Measurements from ENCODE around the gene TMPRSS3. TPM values are rescaled to one million over a fixed set of nuclear protein-coding genes. Genes with fewer than 3 reads are reported as not detected.

Gene TMPRSS3
- total RNA-seq, 4 donors from 2014 or later = 0.68 to 1.3 TPM; not detected in 2

GRCh38 chr21:42443181-42443785 is 47.4 kb upstream of the TMPRSS3 start:
- no peaks in the 10 kb centered on the region for H3K36me3 ChIP-seq
- in situ Hi-C loops (cut with MboI; ENCODE audit: low pct_ligation_motif_present in 1 of 4, low pct_unique_long_range_greater_than_20kb in 1 of 4, low sequenced_read_pairs in 3 of 4) (loop anchor here in 3 of 4 donors (10.0 kb wide), 3 partner anchors 58 to 298 kb away; no protein-coding TSS in a partner anchor), intact Hi-C loops (cut with DNase I; ENCODE audit: low total_unique reads) (no loop called here)
- no peak overlapping the region for H3K27ac ChIP-seq
- 90% methylated on average over 15 of the region's 15 CpGs; no CpG with 5 or more reads in 1 of the 2 donors for WGBS, 2 donors (ENCODE audit: low coverage in 1 of 2)
- no peaks in the 10 kb centered on the region for H3K9me3 ChIP-seq
- H3K4me1 ChIP-seq = no peaks in the 10 kb centered on the region
- no peaks in the 10 kb centered on the region for H3K27me3 ChIP-seq
- H3K4me3 ChIP-seq = no peak overlapping the region
- peak; percentile 6 for DNase-seq
- TF ChIP-seq POLR2A (IDR thresholded peaks at IDR 0.05) (no peak), POLR2AphosphoS5 (IDR thresholded peaks at IDR 0.05) (no peak), EP300 (IDR thresholded peaks at IDR 0.05; ENCODE audit: low read depth) (no peak)

- H3K4me1 ChIP-seq = no peaks in the 10 kb centered on the region
- no peaks in the 10 kb centered on the region for H3K9me3 ChIP-seq
- in situ Hi-C loops (cut with MboI; ENCODE audit: low pct_ligation_motif_present in 1 of 4, low pct_unique_long_range_greater_than_20kb in 1 of 4, low sequenced_read_pairs in 3 of 4) = loop anchor here in 3 of 4 donors (10.0 kb wide), 3 partner anchors 57 to 297 kb away; no protein-coding TSS in a partner anchor
- no peaks in the 10 kb centered on the region for H3K27me3 ChIP-seq
- TF ChIP-seq EP300 (IDR thresholded peaks at IDR 0.05; ENCODE audit: low read depth) = no peak
- 29 to 90% methylated on average over 1 to 6 of the region's 6 CpGs for WGBS, 2 donors (ENCODE audit: low coverage in 1 of 2)
- no peak overlapping the region for H3K27ac ChIP-seq
- intact Hi-C loops (cut with DNase I; ENCODE audit: low total_unique reads) = no loop called here
- DNase-seq = peak; percentile 1
- H3K36me3 ChIP-seq = no peaks in the 10 kb centered on the region
- no peak overlapping the region for H3K4me3 ChIP-seq
Observed at GRCh38 chr21:42441963-42442362, 46.1 kb upstream of the TMPRSS3 start.

- in situ Hi-C loops (cut with MboI; ENCODE audit: low pct_ligation_motif_present in 1 of 4, low pct_unique_long_range_greater_than_20kb in 1 of 4, low sequenced_read_pairs in 3 of 4) = loop anchor here in 3 of 4 donors (10.0 kb wide), 3 partner anchors 55 to 295 kb away; no protein-coding TSS in a partner anchor
- Histone ChIP-seq H3K4me3 (no peak overlapping the region), H3K27ac (no peak overlapping the region), H3K4me1 (no peaks in the 10 kb centered on the region), H3K9me3 (no peaks in the 10 kb centered on the region), H3K36me3 (no peaks in the 10 kb centered on the region), H3K27me3 (no peaks in the 10 kb centered on the region)
- 83 to 100% methylated on average over 1 to 12 of the region's 12 CpGs for WGBS, 2 donors (ENCODE audit: low coverage in 1 of 2)
- peak; percentile 4 for DNase-seq
- TF ChIP-seq POLR2A (IDR thresholded peaks at IDR 0.05) (no peak), POLR2AphosphoS5 (IDR thresholded peaks at IDR 0.05) (no peak), CTCF (IDR thresholded peaks at IDR 0.05) (no peak), EP300 (IDR thresholded peaks at IDR 0.05; ENCODE audit: low read depth) (no peak)
- intact Hi-C loops (cut with DNase I; ENCODE audit: low total_unique reads) = no loop called here
Observed at GRCh38 chr21:42440187-42440792, 44.4 kb upstream of the TMPRSS3 start.

- Histone ChIP-seq H3K4me3 (no peak overlapping the region), H3K27me3 (no peaks in the 10 kb centered on the region), H3K27ac (no peak overlapping the region), H3K4me1 (no peaks in the 10 kb centered on the region), H3K36me3 (no peaks in the 10 kb centered on the region), H3K9me3 (no peaks in the 10 kb centered on the region)
- in situ Hi-C loops (cut with MboI; ENCODE audit: low pct_ligation_motif_present in 1 of 4, low pct_unique_long_range_greater_than_20kb in 1 of 4, low sequenced_read_pairs in 3 of 4) (loop anchor here in 3 of 4 donors (10.0 kb wide), 3 partner anchors 55 to 295 kb away; no protein-coding TSS in a partner anchor), intact Hi-C loops (cut with DNase I; ENCODE audit: low total_unique reads) (no loop called here)
- WGBS, 2 donors (ENCODE audit: low coverage in 1 of 2) = 72 to 75% methylated on average over 4 to 17 of the region's 17 CpGs
- peak; percentile 7 for DNase-seq
- no peak for TF ChIP-seq POLR2AphosphoS5 (IDR thresholded peaks at IDR 0.05)
- TF ChIP-seq EP300 (IDR thresholded peaks at IDR 0.05; ENCODE audit: low read depth) = no peak
- no peak for TF ChIP-seq POLR2A (IDR thresholded peaks at IDR 0.05)
- no peak for TF ChIP-seq CTCF (IDR thresholded peaks at IDR 0.05)
Observed at GRCh38 chr21:42439284-42440186, 43.7 kb upstream of the TMPRSS3 start.
